T-helper 17 cell (primary cell): ENCODE data around the gene OLA1. TPM values are rescaled to one million over a fixed set of nuclear protein-coding genes. Genes with fewer than 3 reads are reported as not detected.

ENCODE experiments used
- ATAC-seq: fragments of 150-1000 bp; cut with Tn5 transposase; 2 replicates; pipeline ENCODE4 v1.10.0; 2021; ENCODE audit warnings: mild to moderate bottlenecking, moderate library complexity
- DNase-seq, 3 donors: peaks; one replicate each; pipeline versions ENCODE4 v3.0.0 to v3.0.0-alpha.2; 2020 to 2021
- H3K9me3 ChIP-seq: one replicate; pipeline ENCODE4 v1.7.0; 2013; ENCODE audit warnings: low read length, mild to moderate bottlenecking; ENCODE audit not compliant: control insufficient read depth, poor library complexity, severe bottlenecking
- H3K27ac Mint-ChIP-seq: one replicate; pipeline ENCODE4 v1.8.0; 2022; ENCODE audit warnings: mild to moderate bottlenecking, moderate library complexity, mixed read lengths
- H3K27me3 Mint-ChIP-seq: one replicate; pipeline ENCODE4 v1.8.0; 2022; ENCODE audit warnings: mixed read lengths
- H3K36me3 Mint-ChIP-seq: one replicate; pipeline ENCODE4 v1.8.0; 2022; ENCODE audit warnings: low read depth, mixed read lengths
- H3K4me1 Mint-ChIP-seq: one replicate; pipeline ENCODE4 v1.8.0; 2022; ENCODE audit warnings: mild to moderate bottlenecking, mixed read lengths
- H3K4me3 Mint-ChIP-seq: one replicate; pipeline ENCODE4 v1.8.0; 2022; ENCODE audit warnings: mild to moderate bottlenecking, moderate library complexity, mixed read lengths
- total RNA-seq, 4 donors: library from RNA in 2 of 4; stranded (reverse) in 2 of 4; gene quantifications; one replicate each; pipeline ENCODE4 v1.2.3 and lab custom pipeline; 2022 to 2026

Gene OLA1
- total RNA-seq, 2 donors from 2014 or later: 42.3 to 43.6 TPM

- no peaks in the 10 kb centered on the region for H3K4me1 Mint-ChIP-seq
- DNase-seq (no peak), ATAC-seq (no peak)
- H3K36me3 Mint-ChIP-seq: peaks cover 8% of the 10 kb centered on the region
- no peaks in the 10 kb centered on the region for H3K27me3 Mint-ChIP-seq
- H3K27ac Mint-ChIP-seq: no peak overlapping the region
- H3K4me3 Mint-ChIP-seq: no peak overlapping the region
- no peaks in the 10 kb centered on the region for H3K9me3 ChIP-seq
Observed at GRCh38 chr2:174076975-174077374, 171.4 kb downstream of the OLA1 start.

GRCh38 chr2:174076040-174076439 is 172.3 kb downstream of the OLA1 start:
- DNase-seq: no peak
- no peaks in the 10 kb centered on the region for H3K4me1 Mint-ChIP-seq
- H3K27me3 Mint-ChIP-seq: no peaks in the 10 kb centered on the region
- H3K4me3 Mint-ChIP-seq: no peak overlapping the region
- peaks cover 8% of the 10 kb centered on the region for H3K36me3 Mint-ChIP-seq
- H3K27ac Mint-ChIP-seq: no peak overlapping the region
- H3K9me3 ChIP-seq: no peaks in the 10 kb centered on the region
- ATAC-seq: no peak

DNA sequence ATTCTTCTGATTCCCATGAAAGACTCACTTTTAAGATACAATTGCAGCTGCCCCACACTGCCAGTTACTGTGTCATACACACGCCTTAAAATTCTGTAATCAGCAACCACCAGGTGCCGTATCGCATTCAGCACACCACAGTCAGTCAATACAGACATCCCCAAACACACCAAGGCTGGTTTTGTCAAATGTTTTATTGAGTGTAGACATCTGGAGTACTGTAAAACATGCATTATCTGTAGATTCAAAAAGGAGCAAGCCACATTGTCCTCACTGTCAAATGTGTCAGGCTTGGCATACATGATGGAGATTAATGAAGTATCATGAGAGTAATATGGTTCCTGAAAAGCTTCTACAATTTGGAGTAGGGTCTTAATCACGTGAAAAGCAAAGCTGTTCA is 173.5 kb downstream of the OLA1 start:
- no peaks in the 10 kb centered on the region for H3K27me3 Mint-ChIP-seq
- H3K36me3 Mint-ChIP-seq: peaks cover 8% of the 10 kb centered on the region

DNA sequence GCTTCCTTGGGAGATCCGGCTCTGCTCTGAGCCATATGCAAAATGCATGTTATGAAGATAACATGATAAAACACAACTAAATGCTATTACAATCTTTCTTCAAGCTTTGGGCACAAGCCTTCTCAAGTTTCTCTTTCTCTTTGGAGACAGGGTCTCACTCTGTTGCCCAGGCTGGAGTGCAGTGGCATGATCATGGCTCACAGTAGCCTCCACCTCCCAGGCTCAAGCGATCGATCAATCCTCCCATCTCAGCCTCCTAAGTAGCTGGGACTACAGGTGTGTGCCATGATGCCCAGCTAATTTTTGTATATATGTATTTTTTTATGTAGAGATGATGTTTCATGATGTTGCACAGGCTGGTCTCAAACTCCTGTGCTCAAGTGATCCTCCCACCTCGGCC is 175.5 kb downstream of the OLA1 start:
- ATAC-seq (no peak), DNase-seq (no peak)
- H3K27ac Mint-ChIP-seq: no peak overlapping the region
- no peaks in the 10 kb centered on the region for H3K27me3 Mint-ChIP-seq
- H3K4me3 Mint-ChIP-seq: no peak overlapping the region
- H3K4me1 Mint-ChIP-seq: no peaks in the 10 kb centered on the region
- peaks cover 8% of the 10 kb centered on the region for H3K36me3 Mint-ChIP-seq
- no peaks in the 10 kb centered on the region for H3K9me3 ChIP-seq

More for the DNA sequence above, 173.5 kb downstream of the OLA1 start:
- ATAC-seq: no peak
- Mint-ChIP-seq H3K4me3 (no peak overlapping the region), H3K4me1 (no peaks in the 10 kb centered on the region), H3K27ac (no peak overlapping the region)
- no peak for DNase-seq
- H3K9me3 ChIP-seq: no peaks in the 10 kb centered on the region

GRCh38 chr2:174072069-174072468 is 176.3 kb downstream of the OLA1 start:
- Mint-ChIP-seq H3K27me3 (peaks cover 4% of the 10 kb centered on the region), H3K27ac (no peak overlapping the region), H3K4me3 (no peak overlapping the region), H3K4me1 (no peaks in the 10 kb centered on the region), H3K36me3 (peaks cover 6% of the 10 kb centered on the region)
- ATAC-seq (no peak), DNase-seq (no peak)
- H3K9me3 ChIP-seq: no peaks in the 10 kb centered on the region

- no peak overlapping the region for H3K4me3 Mint-ChIP-seq
- DNase-seq (no peak), ATAC-seq (no peak)
- H3K9me3 ChIP-seq: no peaks in the 10 kb centered on the region
- H3K4me1 Mint-ChIP-seq: no peaks in the 10 kb centered on the region
- peaks cover 9% of the 10 kb centered on the region for H3K36me3 Mint-ChIP-seq
- H3K27ac Mint-ChIP-seq: no peak overlapping the region
- peaks cover 4% of the 10 kb centered on the region for H3K27me3 Mint-ChIP-seq
Observed at GRCh38 chr2:174071321-174071720, 177.0 kb downstream of the OLA1 start.

GRCh38 chr2:174070281-174070680 is 178.1 kb downstream of the OLA1 start:
- H3K9me3 ChIP-seq: no peaks in the 10 kb centered on the region
- DNase-seq: no peak
- Mint-ChIP-seq H3K27me3 (peaks cover 4% of the 10 kb centered on the region), H3K27ac (no peak overlapping the region), H3K4me1 (no peaks in the 10 kb centered on the region), H3K4me3 (no peak overlapping the region), H3K36me3 (peaks cover 9% of the 10 kb centered on the region)
- ATAC-seq: no peak

DNA sequence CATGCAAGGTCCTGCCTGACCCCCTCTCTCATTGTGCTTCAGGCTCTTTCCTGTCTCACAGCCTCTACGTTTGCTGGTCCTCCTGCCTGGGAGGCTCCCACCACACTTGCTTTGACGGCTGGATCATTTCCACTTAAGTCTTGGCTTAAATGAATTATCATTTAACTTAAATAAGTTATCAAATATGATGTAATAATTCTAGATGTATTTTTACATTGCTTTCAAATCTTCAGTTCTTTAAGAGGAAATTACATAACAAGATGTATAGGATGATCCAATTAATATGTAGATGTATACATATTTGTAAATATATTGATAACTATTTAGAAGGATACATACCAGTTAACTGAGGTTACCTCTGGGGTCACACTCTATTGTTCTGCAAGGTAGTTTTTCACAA is 180.5 kb downstream of the OLA1 start:
- Mint-ChIP-seq H3K4me3 (no peak overlapping the region), H3K4me1 (no peaks in the 10 kb centered on the region), H3K27ac (no peak overlapping the region), H3K27me3 (peaks cover 4% of the 10 kb centered on the region), H3K36me3 (peaks cover 5% of the 10 kb centered on the region)
- DNase-seq (no peak), ATAC-seq (no peak)
- H3K9me3 ChIP-seq: no peaks in the 10 kb centered on the region

- H3K36me3 Mint-ChIP-seq: peaks cover 5% of the 10 kb centered on the region
- no peaks in the 10 kb centered on the region for H3K4me1 Mint-ChIP-seq
- no peak for DNase-seq
- H3K9me3 ChIP-seq: no peaks in the 10 kb centered on the region
- no peak overlapping the region for H3K4me3 Mint-ChIP-seq
- no peak overlapping the region for H3K27ac Mint-ChIP-seq
- no peak for ATAC-seq
- peaks cover 4% of the 10 kb centered on the region for H3K27me3 Mint-ChIP-seq
Observed at GRCh38 chr2:174066871-174067270, 181.5 kb downstream of the OLA1 start.

DNA sequence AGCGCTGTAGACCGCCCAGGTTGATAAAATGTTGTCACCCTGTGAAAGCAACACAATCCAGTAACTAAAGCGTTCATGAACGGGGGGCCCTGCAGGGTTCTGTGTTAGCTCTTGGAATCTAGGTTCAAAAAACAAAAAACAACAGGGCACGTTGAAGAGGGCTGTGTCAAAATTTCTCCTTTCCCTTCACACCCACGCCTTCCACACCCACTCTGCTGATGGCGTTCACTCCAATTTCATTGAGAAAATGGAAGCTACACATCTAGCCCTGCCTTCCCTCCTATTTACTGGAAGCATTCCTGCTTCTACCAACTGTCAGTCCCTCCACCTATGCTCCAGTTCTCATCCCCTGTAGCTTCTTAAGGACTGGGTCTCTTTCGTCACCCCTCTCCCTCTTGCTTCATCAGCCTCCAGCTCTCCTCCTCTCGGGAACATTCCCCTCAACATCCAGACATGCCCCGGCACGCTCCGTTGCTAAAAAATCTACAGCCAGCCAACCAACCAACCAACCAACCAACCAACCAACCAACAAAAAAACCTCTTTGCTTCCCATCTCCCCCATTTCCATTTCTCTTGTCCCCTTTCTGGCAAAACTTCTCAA is 184.7 kb downstream of the OLA1 start:
- ATAC-seq (no peak), DNase-seq (no peak)
- no peak overlapping the region for H3K4me3 Mint-ChIP-seq
- H3K27me3 Mint-ChIP-seq: peaks cover 4% of the 10 kb centered on the region
- H3K36me3 Mint-ChIP-seq: peaks cover 5% of the 10 kb centered on the region
- H3K27ac Mint-ChIP-seq: no peak overlapping the region
- H3K9me3 ChIP-seq: no peaks in the 10 kb centered on the region
- H3K4me1 Mint-ChIP-seq: no peaks in the 10 kb centered on the region

GRCh38 chr2:174062934-174063333 is 185.4 kb downstream of the OLA1 start:
- peaks cover 5% of the 10 kb centered on the region for H3K36me3 Mint-ChIP-seq
- no peaks in the 10 kb centered on the region for H3K9me3 ChIP-seq
- DNase-seq (no peak), ATAC-seq (no peak)
- H3K4me3 Mint-ChIP-seq: no peak overlapping the region
- no peak overlapping the region for H3K27ac Mint-ChIP-seq
- H3K4me1 Mint-ChIP-seq: no peaks in the 10 kb centered on the region
- peaks cover 6% of the 10 kb centered on the region for H3K27me3 Mint-ChIP-seq

DNA sequence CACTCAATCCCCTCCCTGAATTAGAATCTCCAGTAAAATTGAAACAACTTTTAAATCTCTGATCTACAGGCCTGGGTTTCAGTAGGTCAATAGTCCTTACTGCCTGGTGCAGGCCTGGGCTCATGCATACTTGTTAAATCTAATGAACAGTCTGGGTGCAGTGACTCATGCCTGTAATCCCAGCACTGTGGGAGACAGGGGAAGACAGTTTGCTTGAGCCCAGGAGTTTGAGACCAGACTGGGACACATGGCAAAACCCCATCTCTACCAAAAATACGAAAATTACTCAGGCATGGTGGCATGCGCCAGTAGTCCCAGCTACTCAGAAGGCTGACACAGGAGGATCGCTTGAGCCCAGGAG is 188.5 kb downstream of the OLA1 start:
- Mint-ChIP-seq H3K27me3 (peaks cover 13% of the 10 kb centered on the region), H3K4me3 (no peak overlapping the region), H3K36me3 (peaks cover 2% of the 10 kb centered on the region), H3K4me1 (no peaks in the 10 kb centered on the region), H3K27ac (no peak overlapping the region)
- no peak for ATAC-seq
- no peak for DNase-seq
- H3K9me3 ChIP-seq: no peaks in the 10 kb centered on the region

GRCh38 chr2:174059178-174059883 is 189.0 kb downstream of the OLA1 start:
- no peaks in the 10 kb centered on the region for H3K36me3 Mint-ChIP-seq
- ATAC-seq (no peak), DNase-seq (no peak)
- no peak overlapping the region for H3K4me3 Mint-ChIP-seq
- H3K4me1 Mint-ChIP-seq: no peaks in the 10 kb centered on the region
- H3K9me3 ChIP-seq: no peaks in the 10 kb centered on the region
- peaks cover 13% of the 10 kb centered on the region for H3K27me3 Mint-ChIP-seq
- no peak overlapping the region for H3K27ac Mint-ChIP-seq

DNA sequence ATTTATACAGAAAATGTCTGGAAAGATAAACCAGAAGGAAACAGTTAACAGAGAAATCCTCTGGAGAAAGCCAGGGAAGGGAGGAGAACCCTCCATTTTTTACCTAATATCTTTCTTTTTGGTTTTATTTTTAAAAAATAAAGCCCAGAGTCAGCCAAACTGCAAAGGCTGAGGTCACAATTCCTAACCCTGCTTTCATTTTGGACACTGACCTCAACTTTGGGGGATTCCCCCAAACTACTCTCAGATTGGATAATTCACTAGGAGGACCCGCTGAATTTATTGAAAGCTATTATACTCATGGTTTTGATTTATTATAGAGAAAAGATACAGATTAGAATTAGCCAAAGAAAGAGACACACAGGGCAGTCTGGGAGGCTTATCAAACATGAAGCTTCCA is 189.9 kb downstream of the OLA1 start:
- no peaks in the 10 kb centered on the region for H3K36me3 Mint-ChIP-seq
- peaks cover 19% of the 10 kb centered on the region for H3K27me3 Mint-ChIP-seq
- DNase-seq (no peak), ATAC-seq (no peak)
- no peaks in the 10 kb centered on the region for H3K9me3 ChIP-seq
- H3K4me1 Mint-ChIP-seq: no peaks in the 10 kb centered on the region
- no peak overlapping the region for H3K27ac Mint-ChIP-seq
- H3K4me3 Mint-ChIP-seq: no peak overlapping the region
